ENCODE data around the gene GAD2.
A peak's percentile ranks its signal among the peaks of the same experiment; 100 is the strongest.

GAD2 gene

GRCh38 chr10:26215396-26215934 is 1.1 kb upstream of the GAD2 start:
- DNase-seq (ENCODE audit: low spot score in 2 of 2) (no peak), ATAC-seq (peak; percentile 6)
- Mint-ChIP-seq H3K36me3 (no peaks in the 10 kb centered on the region), H3K9me3 (no peaks in the 10 kb centered on the region), H3K4me1 (peaks cover 24% of the 10 kb centered on the region), H3K4me3 (peak overlapping the region; percentile 59), H3K27ac (no peak overlapping the region)

- ATAC-seq, result peak; percentile 71
- H3K9me3 Mint-ChIP-seq, result no peaks in the 10 kb centered on the region
- DNase-seq (ENCODE audit: low spot score in 2 of 2), result no peak
- H3K4me3 Mint-ChIP-seq, result peak overlapping the region; percentile 59
- no peak overlapping the region for H3K27ac Mint-ChIP-seq
- H3K36me3 Mint-ChIP-seq, result no peaks in the 10 kb centered on the region
- H3K4me1 Mint-ChIP-seq, result peaks cover 24% of the 10 kb centered on the region
Measured at GRCh38 chr10:26215935-26216584, 514 bp upstream of the GAD2 start.

DNA sequence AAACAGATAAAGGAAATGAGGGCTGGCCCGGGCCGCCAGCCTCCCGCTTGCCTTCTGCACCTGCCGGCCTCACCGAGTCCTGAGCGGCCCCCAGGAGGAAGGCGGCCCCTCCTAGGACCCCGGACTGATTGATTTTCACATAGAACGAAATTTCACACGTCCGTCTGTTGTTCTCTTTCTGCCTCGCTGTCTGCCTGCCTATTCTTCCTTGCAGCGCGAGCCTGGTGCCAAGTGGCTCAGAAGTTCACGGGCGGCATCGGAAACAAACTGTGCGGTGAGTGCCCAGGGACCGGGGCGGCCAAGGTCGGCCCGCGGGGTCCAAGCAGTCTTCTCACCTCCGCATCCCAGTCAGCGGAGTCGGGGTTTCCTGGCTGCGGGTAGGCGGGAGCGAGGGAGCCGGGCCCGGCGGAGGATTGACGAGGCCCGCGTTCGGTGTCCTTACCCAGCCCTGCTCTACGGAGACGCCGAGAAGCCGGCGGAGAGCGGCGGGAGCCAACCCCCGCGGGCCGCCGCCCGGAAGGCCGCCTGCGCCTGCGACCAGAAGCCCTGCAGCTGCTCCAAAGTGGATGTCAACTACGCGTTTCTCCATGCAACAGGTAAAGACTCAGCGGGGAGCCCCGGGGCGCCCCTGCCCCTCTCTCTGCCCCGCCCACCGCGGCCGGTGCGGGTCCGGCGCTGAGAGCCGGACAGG is 967 bp downstream of the GAD2 start:
- Mint-ChIP-seq H3K36me3 (no peaks in the 10 kb centered on the region), H3K9me3 (no peaks in the 10 kb centered on the region), H3K27ac (no peak overlapping the region), H3K4me1 (peaks cover 24% of the 10 kb centered on the region), H3K4me3 (peak overlapping the region; percentile 59)
- ATAC-seq, result no peak
- DNase-seq (ENCODE audit: low spot score in 2 of 2), result no peak

DNA sequence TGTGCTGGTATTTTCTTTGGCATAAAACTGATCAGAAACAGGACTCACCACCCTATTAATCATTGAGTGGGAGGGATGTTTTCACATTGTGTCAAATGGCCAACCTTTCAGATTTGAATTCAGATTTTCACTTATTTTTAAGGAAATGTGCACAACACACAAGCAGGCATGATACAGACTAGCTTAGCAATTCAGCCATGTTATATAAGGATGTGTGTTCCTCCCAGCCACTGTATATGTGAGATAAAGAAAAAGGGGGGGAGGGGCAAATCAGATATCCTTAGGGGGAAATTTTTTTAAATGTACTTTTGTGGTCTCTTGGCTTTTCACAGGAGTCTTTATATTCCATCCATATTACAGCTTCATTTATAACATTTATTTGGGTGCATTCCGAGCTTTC is 3.1 kb downstream of the GAD2 start:
- Mint-ChIP-seq H3K36me3 (no peaks in the 10 kb centered on the region), H3K9me3 (no peaks in the 10 kb centered on the region), H3K4me1 (peaks cover 24% of the 10 kb centered on the region), H3K27ac (no peak overlapping the region), H3K4me3 (no peak overlapping the region)
- DNase-seq (ENCODE audit: low spot score in 2 of 2) (no peak), ATAC-seq (no peak)

DNA sequence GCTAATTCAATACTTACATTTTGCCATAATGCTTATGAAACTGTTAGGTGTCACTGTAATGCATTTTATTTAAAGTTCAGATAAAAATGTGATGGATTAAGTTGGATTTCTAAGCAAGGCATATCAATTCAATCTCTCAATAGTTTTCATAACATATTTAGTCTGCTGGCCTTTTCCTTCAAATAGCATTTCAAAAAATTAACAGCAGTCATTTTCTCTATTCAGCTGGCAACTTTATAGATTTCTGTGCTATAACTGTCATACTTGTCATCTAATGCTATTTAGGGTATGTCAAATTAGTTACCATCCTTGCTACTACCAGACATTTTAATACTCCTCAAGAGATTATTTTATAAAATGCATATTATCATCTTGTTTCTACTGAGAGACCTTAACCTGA is 4.3 kb downstream of the GAD2 start:
- no peak overlapping the region for H3K4me3 Mint-ChIP-seq
- no peaks in the 10 kb centered on the region for H3K9me3 Mint-ChIP-seq
- no peak for ATAC-seq
- H3K27ac Mint-ChIP-seq, result no peak overlapping the region
- DNase-seq (ENCODE audit: low spot score in 2 of 2), result no peak
- peaks cover 18% of the 10 kb centered on the region for H3K4me1 Mint-ChIP-seq
- H3K36me3 Mint-ChIP-seq, result no peaks in the 10 kb centered on the region

GRCh38 chr10:26221541-26221940 is 5.0 kb downstream of the GAD2 start:
- no peak for DNase-seq (ENCODE audit: low spot score in 2 of 2)
- Mint-ChIP-seq H3K36me3 (no peaks in the 10 kb centered on the region), H3K27ac (no peak overlapping the region), H3K9me3 (no peaks in the 10 kb centered on the region), H3K4me3 (no peak overlapping the region), H3K4me1 (peaks cover 11% of the 10 kb centered on the region)
- ATAC-seq, result no peak

- H3K9me3 Mint-ChIP-seq, result no peaks in the 10 kb centered on the region
- H3K4me1 Mint-ChIP-seq, result peaks cover under 1% of the 10 kb centered on the region
- ATAC-seq, result no peak
- no peak overlapping the region for H3K27ac Mint-ChIP-seq
- DNase-seq (ENCODE audit: low spot score in 2 of 2), result no peak
- H3K36me3 Mint-ChIP-seq, result no peaks in the 10 kb centered on the region
- H3K4me3 Mint-ChIP-seq, result no peak overlapping the region
Measured at GRCh38 chr10:26222563-26222962, 6.0 kb downstream of the GAD2 start.

GRCh38 chr10:26225322-26225721 is 8.7 kb downstream of the GAD2 start:
- Mint-ChIP-seq H3K36me3 (no peaks in the 10 kb centered on the region), H3K4me1 (no peaks in the 10 kb centered on the region), H3K4me3 (no peak overlapping the region), H3K9me3 (no peaks in the 10 kb centered on the region), H3K27ac (no peak overlapping the region)
- DNase-seq (ENCODE audit: low spot score in 2 of 2), result no peak
- ATAC-seq, result no peak

GRCh38 chr10:26227786-26228185 is 11.2 kb downstream of the GAD2 start:
- H3K4me3 Mint-ChIP-seq, result no peak overlapping the region
- no peak overlapping the region for H3K27ac Mint-ChIP-seq
- H3K36me3 Mint-ChIP-seq, result no peaks in the 10 kb centered on the region
- H3K4me1 Mint-ChIP-seq, result no peaks in the 10 kb centered on the region
- no peaks in the 10 kb centered on the region for H3K9me3 Mint-ChIP-seq
- DNase-seq (ENCODE audit: low spot score in 2 of 2), result no peak
- peak; percentile 37 for ATAC-seq

DNA sequence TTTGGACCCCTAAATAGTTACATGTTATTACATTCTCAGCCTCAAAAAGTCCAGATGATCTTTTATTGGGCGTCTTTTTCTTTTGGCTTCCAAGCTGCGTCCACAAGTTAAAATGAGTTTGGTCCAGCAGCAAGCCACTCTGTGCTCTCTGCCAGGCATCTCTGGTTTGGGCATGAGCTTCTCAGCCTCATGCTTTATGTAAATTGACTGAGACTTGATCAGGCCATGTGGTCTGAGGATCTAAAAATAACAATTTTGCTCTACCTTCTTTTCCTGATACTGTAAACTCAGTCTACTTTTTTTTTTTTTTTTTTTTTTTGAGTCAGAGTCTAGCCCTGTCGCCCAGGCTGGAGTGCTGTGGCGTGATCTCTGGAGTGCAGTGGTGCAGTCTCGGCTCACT is 15.6 kb downstream of the GAD2 start:
- Mint-ChIP-seq H3K4me1 (no peaks in the 10 kb centered on the region), H3K36me3 (no peaks in the 10 kb centered on the region)
- ATAC-seq, result no peak

GRCh38 chr10:26235761-26236160 is 19.2 kb downstream of the GAD2 start:
- H3K4me3 Mint-ChIP-seq, result no peak overlapping the region
- H3K27ac Mint-ChIP-seq, result no peak overlapping the region
- ATAC-seq, result no peak
- no peaks in the 10 kb centered on the region for H3K9me3 Mint-ChIP-seq
- no peaks in the 10 kb centered on the region for H3K36me3 Mint-ChIP-seq
- DNase-seq (ENCODE audit: low spot score in 2 of 2), result no peak
- no peaks in the 10 kb centered on the region for H3K4me1 Mint-ChIP-seq

More for the DNA sequence above, 15.6 kb downstream of the GAD2 start:
- H3K27ac Mint-ChIP-seq, result no peak overlapping the region
- H3K4me3 Mint-ChIP-seq, result no peak overlapping the region
- H3K9me3 Mint-ChIP-seq, result no peaks in the 10 kb centered on the region
- no peak for DNase-seq (ENCODE audit: low spot score in 2 of 2)

- Mint-ChIP-seq H3K4me1 (no peaks in the 10 kb centered on the region), H3K36me3 (no peaks in the 10 kb centered on the region), H3K27ac (no peak overlapping the region), H3K9me3 (no peaks in the 10 kb centered on the region), H3K4me3 (no peak overlapping the region)
- ATAC-seq (peak; percentile 35), DNase-seq (ENCODE audit: low spot score in 2 of 2) (no peak)
Measured at GRCh38 chr10:26238378-26238777, 21.8 kb downstream of the GAD2 start.

DNA sequence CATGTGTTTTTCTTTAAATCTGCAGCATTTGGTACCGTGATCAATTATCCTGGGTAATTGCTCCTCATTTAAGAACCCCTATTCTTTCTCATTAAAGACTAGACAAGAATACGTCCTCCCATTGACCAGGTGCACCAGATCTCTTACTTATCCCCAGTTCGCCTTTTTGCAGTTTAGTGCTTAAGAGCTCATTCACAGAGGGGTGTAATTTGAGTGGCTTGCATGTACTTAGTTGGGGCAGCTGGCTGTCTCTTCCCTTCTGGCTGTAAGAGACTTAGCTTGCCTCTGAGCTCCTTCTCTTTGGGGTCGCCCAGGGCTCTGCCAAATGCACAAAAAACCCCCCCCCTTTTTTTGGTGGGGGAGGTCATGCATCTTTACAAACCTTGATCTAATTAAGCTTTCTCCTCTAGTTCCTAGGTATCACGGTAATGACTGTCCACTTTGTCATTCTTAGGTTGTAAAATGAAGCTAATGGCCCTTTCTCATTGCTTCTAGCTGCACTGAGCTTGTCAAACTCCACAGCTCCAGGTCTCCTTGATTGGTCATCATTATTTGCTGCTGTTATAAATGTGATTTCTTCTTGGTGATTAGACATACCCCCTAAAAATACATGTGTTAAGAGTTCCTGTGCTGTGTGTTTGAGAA is 26.3 kb downstream of the GAD2 start:
- ATAC-seq (no peak), DNase-seq (ENCODE audit: low spot score in 2 of 2) (no peak)
- Mint-ChIP-seq H3K27ac (no peak overlapping the region), H3K9me3 (no peaks in the 10 kb centered on the region), H3K4me3 (no peak overlapping the region), H3K36me3 (no peaks in the 10 kb centered on the region), H3K4me1 (no peaks in the 10 kb centered on the region)

- no peak for DNase-seq (ENCODE audit: low spot score in 2 of 2)
Measured at GRCh38 chr10:26243351-26243720, 26.8 kb downstream of the GAD2 start.

GRCh38 chr10:26249681-26250080 is 33.1 kb downstream of the GAD2 start:
- Mint-ChIP-seq H3K4me3 (no peak overlapping the region), H3K4me1 (no peaks in the 10 kb centered on the region), H3K27ac (no peak overlapping the region), H3K9me3 (no peaks in the 10 kb centered on the region), H3K36me3 (no peaks in the 10 kb centered on the region)
- no peak for ATAC-seq
- DNase-seq (ENCODE audit: low spot score in 2 of 2), result no peak

More at GRCh38 chr10:26243351-26243720, 26.8 kb downstream of the GAD2 start:
- Mint-ChIP-seq H3K36me3 (no peaks in the 10 kb centered on the region), H3K4me3 (no peak overlapping the region), H3K27ac (no peak overlapping the region), H3K4me1 (no peaks in the 10 kb centered on the region), H3K9me3 (no peaks in the 10 kb centered on the region)
- no peak for ATAC-seq

GRCh38 chr10:26251925-26252324 is 35.4 kb downstream of the GAD2 start:
- Mint-ChIP-seq H3K27ac (no peak overlapping the region), H3K36me3 (no peaks in the 10 kb centered on the region), H3K4me3 (no peak overlapping the region), H3K4me1 (no peaks in the 10 kb centered on the region), H3K9me3 (no peaks in the 10 kb centered on the region)
- DNase-seq (ENCODE audit: low spot score in 2 of 2) (no peak), ATAC-seq (no peak)
